Endothelial cell of umbilical vein (primary cell): ENCODE results near the gene PI3. TPM values are rescaled to one million over a fixed set of nuclear protein-coding genes. Genes with fewer than 3 reads are reported as not detected.
A peak's percentile ranks its signal among the peaks of the same experiment; 100 is the strongest.
"Not testable (repeated sequence)": the region's sequence is repeated elsewhere in the genome, so short reads cannot be mapped to it uniquely, and the experiment has no call there.

ENCODE experiments used
- BruUV-seq: library from RNA; stranded (reverse); fragments of 400-500 nt; replicated peaks from 2 replicates; lab custom pipeline; 2021; lab: Mats Ljungman, UMichigan
- CTCF ChIA-PET: fragments of 300-600, 350-600 bp; sonication (Branson Sonifier 250); formaldehyde crosslinking; loops from one replicate; lab custom pipeline; 2021; ENCODE audit warnings: antibody characterized with exemption, inconsistent platforms; lab: Charles Lee
- POLR2A ChIA-PET: fragments of 300-600, 350-600 bp; sonication (Branson Sonifier 250); formaldehyde crosslinking; loops from one replicate; lab custom pipeline; 2021; ENCODE audit warnings: antibody characterized with exemption, inconsistent platforms; lab: Charles Lee
- DNase-seq: peaks from one replicate; pipeline ENCODE4 v3.0.0-alpha.2; 2011; ENCODE audit warnings: low read depth, low spot score
- FAIRE-seq: peaks from 2 replicates; lab custom pipeline; 2011; peaks lifted over from hg19 to GRCh38; lab: Jason Lieb, UNC
- H2AFZ ChIP-seq: 2 replicates; pipeline ENCODE4 v1.6.0; 2012; ENCODE audit warnings: low read depth, low read length, control low read depth, inconsistent platforms
- H3K27ac ChIP-seq: 2 replicates; pipeline ENCODE4 v1.5.1; 2011; ENCODE audit warnings: low read depth, mild to moderate bottlenecking, control low read depth, low read length, moderate library complexity; ENCODE audit not compliant: insufficient read depth
- H3K27me3 ChIP-seq, 2 experiments: 2 replicates each; pipeline versions ENCODE4 v1.6.0 to v1.6.1; 2011; ENCODE audit warnings: low read length in 2 of 2, mixed read lengths in 1 of 2; ENCODE audit not compliant: control insufficient read depth in 2 of 2, insufficient read depth in 2 of 2
- H3K36me3 ChIP-seq, 2 experiments: 2 replicates in 1 of 2; 3 replicates in 1 of 2; pipeline ENCODE4 v1.5.1; 2011; ENCODE audit warnings: low read length in 2 of 2, mild to moderate bottlenecking in 1 of 2, moderate library complexity in 1 of 2; ENCODE audit not compliant: control insufficient read depth in 2 of 2, insufficient read depth in 2 of 2; ENCODE audit errors: extremely low read depth in 1 of 2
- H3K4me1 ChIP-seq: 3 replicates; pipeline ENCODE4 v1.5.1; 2011; ENCODE audit warnings: mild to moderate bottlenecking, low read length; ENCODE audit not compliant: control insufficient read depth, insufficient read depth; ENCODE audit errors: extremely low read depth
- H3K4me2 ChIP-seq: 2 replicates; pipeline ENCODE4 v1.6.1; 2011; ENCODE audit warnings: low read length, control low read depth, mixed read lengths; ENCODE audit not compliant: insufficient read depth
- H3K4me3 ChIP-seq, 3 experiments: fragments of 200-600 bp in 1 of 3; sonication (generic), shearing (Covaris generic) in 1 of 3; replicated peaks in 1 of 3; 2 replicates each; pipeline ENCODE4 v1.5.1; 2011 to 2016; ENCODE audit warnings: control low read depth in 3 of 3, low read length in 3 of 3, mild to moderate bottlenecking in 2 of 3, inconsistent platforms in 1 of 3, low read depth in 1 of 3, moderate library complexity in 1 of 3; ENCODE audit not compliant: insufficient read depth in 1 of 3
- H3K79me2 ChIP-seq: 2 replicates; pipeline ENCODE4 v1.6.0; 2012; ENCODE audit warnings: low read length, inconsistent platforms; ENCODE audit not compliant: control insufficient read depth, insufficient read depth
- H3K9ac ChIP-seq: replicated peaks from 2 replicates; pipeline ENCODE3; 2011; ENCODE audit warnings: low read length, control low read depth; ENCODE audit not compliant: insufficient read depth; ENCODE audit errors: extremely low read depth
- H3K9me1 ChIP-seq: replicated peaks from 3 replicates; pipeline ENCODE4 v1.6.0; 2011; ENCODE audit warnings: mild to moderate bottlenecking, low read length; ENCODE audit not compliant: control insufficient read depth, insufficient read depth; ENCODE audit errors: extremely low read depth
- H3K9me3 ChIP-seq: replicated peaks from 2 replicates; pipeline ENCODE4 v1.5.1; 2012; ENCODE audit warnings: low read length, inconsistent platforms; ENCODE audit not compliant: control insufficient read depth, insufficient read depth
- H4K20me1 ChIP-seq: replicated peaks from 2 replicates; pipeline ENCODE3; 2011; ENCODE audit warnings: mild to moderate bottlenecking, low read length; ENCODE audit not compliant: control insufficient read depth, insufficient read depth; ENCODE audit errors: extremely low read depth
- EZH2 ChIP-seq: IDR thresholded peaks from 2 replicates; pipeline ENCODE4 v1.6.1; 2012; ENCODE audit warnings: borderline replicate concordance, low read depth, mild to moderate bottlenecking, moderate library complexity, low read length, inconsistent platforms; ENCODE audit not compliant: severe bottlenecking
- GATA2 ChIP-seq: IDR thresholded peaks from 2 replicates; pipeline ENCODE4 v1.7.0; 2011; ENCODE audit warnings: low read depth, mild to moderate bottlenecking, moderate library complexity, mixed read lengths, low read length; ENCODE audit not compliant: insufficient read length, insufficient read depth
- POLR2A ChIP-seq: IDR thresholded peaks from 2 replicates; pipeline ENCODE4 v1.6.1; 2012; ENCODE audit warnings: low read depth, mild to moderate bottlenecking, control low read depth, low read length
- POLR2AphosphoS5 ChIP-seq: IDR thresholded peaks from 2 replicates; pipeline ENCODE4 v1.6.1; 2012; ENCODE audit warnings: low read depth, mild to moderate bottlenecking, control low read depth, low read length, moderate library complexity; ENCODE audit not compliant: insufficient read depth
- dilution Hi-C: fragments of 300-500 bp; cut with MboI; formaldehyde crosslinking; loops from one replicate; pipeline ENCODE4 v1.15.0; 2019; ENCODE audit warnings: low sequenced_read_pairs; ENCODE audit not compliant: extremely low pct_ligation_motif_present
- intact Hi-C: fragments of 100-400 bp; cut with micrococcal nuclease; formaldehyde crosslinking; loops from one replicate; pipeline ENCODE4 v1.10.0; 2022
- polyA plus RNA-seq, 4 experiments: library from polyadenylated mRNA; depleted of rRNA in 3 of 4; stranded (reverse) in 3 of 4; unstranded in 1 of 4; fragments of >200 nt; gene quantifications; 2 replicates each; pipeline versions ENCODE4 v1.2.1 to v1.2.3, GENCODE V29; 2011 to 2012; ENCODE audit warnings: missing spikeins in 1 of 4
- total RNA-seq: library from RNA; stranded (reverse); gene quantifications from 2 replicates; pipeline ENCODE4 v1.2.3, GENCODE V29; 2021
- TF ChIP-seq, protein P1 (sequence below): IDR thresholded peaks from 2 replicates; pipeline ENCODE4 v1.6.1; 2011; ENCODE audit not compliant: insufficient read depth, insufficient read length
- TF ChIP-seq, protein P2 (sequence below), 2 donors: IDR thresholded peaks; 1 replicate in 1 of 2; 2 replicates in 1 of 2; pipeline ENCODE4 v1.5.1; 2011; ENCODE audit warnings: low read length in 2 of 2, mild to moderate bottlenecking in 2 of 2, moderate library complexity in 2 of 2, control low read depth in 1 of 2, inconsistent platforms in 1 of 2, low read depth in 1 of 2; ENCODE audit not compliant: insufficient read depth in 1 of 2; ENCODE audit errors: extremely low read depth in 1 of 2

The PI3 gene
- total and polyA plus RNA-seq, 2 donors (not counting 3 experiments of a cell fraction or from before 2014, with no cell fraction given), result not detected

DNA sequence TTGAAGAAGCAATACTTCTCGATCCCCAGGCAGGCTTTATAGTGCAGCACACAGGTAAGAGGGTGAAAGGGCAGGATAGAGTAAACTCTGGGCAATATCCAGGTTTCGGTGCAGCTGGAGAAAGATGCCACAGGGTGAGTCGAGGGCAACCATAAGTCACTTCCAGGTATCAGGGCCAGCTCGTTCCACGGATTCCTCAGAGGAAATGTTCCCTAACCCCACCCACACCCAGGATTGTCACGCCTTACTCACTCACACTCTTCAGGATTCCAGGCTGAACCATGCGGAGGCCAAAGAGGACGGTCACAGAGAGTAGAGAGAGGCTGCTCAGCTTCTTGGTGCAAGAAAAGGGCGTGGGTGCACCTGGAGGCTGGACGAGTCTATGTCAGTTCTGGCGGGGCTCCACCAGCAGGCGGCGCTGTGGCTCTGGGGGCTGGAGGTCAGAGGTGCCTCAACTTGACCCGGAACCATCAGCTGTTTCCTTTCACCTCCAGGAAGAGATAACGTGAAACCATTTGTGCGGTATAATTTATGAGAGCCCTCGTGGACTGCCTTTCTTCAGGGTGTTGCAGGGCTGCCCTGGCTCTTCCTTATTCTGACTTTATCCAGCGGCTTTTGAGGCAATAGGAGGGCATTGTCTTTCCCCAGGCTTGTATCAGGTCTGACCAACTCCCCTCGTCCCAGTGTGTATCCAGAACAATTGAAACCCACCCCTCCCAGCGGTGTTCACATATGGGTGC is 36.0 kb upstream of the PI3 start:
- Histone ChIP-seq H3K9me1 (no peaks in the 10 kb centered on the region), H3K27me3 (peaks cover 11 to 12% of the 10 kb centered on the region in 2 experiments), H2AFZ (no peak overlapping the region), H3K4me3 (no peak overlapping the region), H3K4me2 (no peak overlapping the region), H3K27ac (no peak overlapping the region), H3K4me1 (no peaks in the 10 kb centered on the region), H3K9ac (no peak overlapping the region), H3K79me2 (no peaks in the 10 kb centered on the region), H3K9me3 (no peaks in the 10 kb centered on the region), H4K20me1 (no peaks in the 10 kb centered on the region), H3K36me3 (no peaks in the 10 kb centered on the region)
- no TSS peak for BruUV-seq
- FAIRE-seq (no peak), DNase-seq (peak; percentile 4)
- intact Hi-C loops (loop anchor here (1.0 kb wide), 1 partner anchor 153 kb away; no protein-coding TSS in a partner anchor), dilution Hi-C loops (no loop called here)
- TF ChIP-seq, protein P1, sequence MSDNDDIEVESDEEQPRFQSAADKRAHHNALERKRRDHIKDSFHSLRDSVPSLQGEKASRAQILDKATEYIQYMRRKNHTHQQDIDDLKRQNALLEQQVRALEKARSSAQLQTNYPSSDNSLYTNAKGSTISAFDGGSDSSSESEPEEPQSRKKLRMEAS, result no peak
- TF ChIP-seq POLR2A, result no peak
- no peak for TF ChIP-seq GATA2
- TF ChIP-seq, protein P2, sequence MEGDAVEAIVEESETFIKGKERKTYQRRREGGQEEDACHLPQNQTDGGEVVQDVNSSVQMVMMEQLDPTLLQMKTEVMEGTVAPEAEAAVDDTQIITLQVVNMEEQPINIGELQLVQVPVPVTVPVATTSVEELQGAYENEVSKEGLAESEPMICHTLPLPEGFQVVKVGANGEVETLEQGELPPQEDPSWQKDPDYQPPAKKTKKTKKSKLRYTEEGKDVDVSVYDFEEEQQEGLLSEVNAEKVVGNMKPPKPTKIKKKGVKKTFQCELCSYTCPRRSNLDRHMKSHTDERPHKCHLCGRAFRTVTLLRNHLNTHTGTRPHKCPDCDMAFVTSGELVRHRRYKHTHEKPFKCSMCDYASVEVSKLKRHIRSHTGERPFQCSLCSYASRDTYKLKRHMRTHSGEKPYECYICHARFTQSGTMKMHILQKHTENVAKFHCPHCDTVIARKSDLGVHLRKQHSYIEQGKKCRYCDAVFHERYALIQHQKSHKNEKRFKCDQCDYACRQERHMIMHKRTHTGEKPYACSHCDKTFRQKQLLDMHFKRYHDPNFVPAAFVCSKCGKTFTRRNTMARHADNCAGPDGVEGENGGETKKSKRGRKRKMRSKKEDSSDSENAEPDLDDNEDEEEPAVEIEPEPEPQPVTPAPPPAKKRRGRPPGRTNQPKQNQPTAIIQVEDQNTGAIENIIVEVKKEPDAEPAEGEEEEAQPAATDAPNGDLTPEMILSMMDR (IDR thresholded peaks at IDR 0.05; ENCODE audit: extremely low read depth in 1 of 2, insufficient read depth in 1 of 2, low read depth in 1 of 2, low read length in 2 of 2), result peak; percentile 69 to 70
- no peak for TF ChIP-seq POLR2AphosphoS5
- no peak for TF ChIP-seq EZH2
- ChIA-PET CTCF (interaction anchor here (0.6 to 2.7 kb wide), 15 partner anchors 8 to 632 kb away, joined by 3 to 25 read pairs (median 5); no protein-coding TSS in a partner anchor), POLR2A (no interaction called here)

DNA sequence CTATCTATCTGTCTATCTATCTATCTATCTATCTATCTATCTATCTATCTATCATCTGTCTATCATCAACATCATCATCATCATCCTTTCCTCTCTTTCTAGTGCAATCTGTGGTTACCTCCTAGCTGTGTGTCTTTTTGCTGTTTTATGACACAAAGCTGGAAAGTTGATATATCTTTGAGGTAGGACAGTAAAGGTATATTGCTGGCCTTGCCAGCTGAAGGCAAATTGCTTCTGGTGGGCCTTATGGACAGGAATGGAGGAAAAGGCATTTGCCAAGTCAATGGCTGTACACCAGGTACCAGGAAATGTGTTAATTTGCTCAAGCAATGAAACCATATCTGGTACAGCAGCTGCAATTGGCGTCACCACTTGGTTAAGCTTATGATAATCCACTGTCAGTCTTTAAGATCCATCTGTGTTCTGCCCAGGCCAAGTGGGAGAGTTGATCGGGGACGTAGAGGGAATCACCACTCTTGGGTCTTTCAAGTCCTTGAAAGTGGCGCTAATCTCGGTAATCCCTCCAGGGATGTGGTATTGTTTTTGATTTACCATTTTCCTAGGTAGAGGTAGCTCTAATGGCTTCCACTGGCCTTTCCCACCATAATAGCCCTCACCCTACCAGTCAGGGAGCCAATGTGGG is 34.8 kb upstream of the PI3 start:
- H3K27ac ChIP-seq, BruUV-seq, POLR2A ChIA-PET, H3K4me3 ChIP-seq, H3K4me1 ChIP-seq, DNase-seq, H3K9me3 ChIP-seq, H3K9me1 ChIP-seq, H3K79me2 ChIP-seq, H3K4me2 ChIP-seq, H2AFZ ChIP-seq, H4K20me1 ChIP-seq, H3K9ac ChIP-seq, dilution Hi-C loops, FAIRE-seq, H3K36me3 ChIP-seq: not testable (repeated sequence)
- H3K27me3 ChIP-seq, result peaks cover 8 to 11% of the 10 kb centered on the region in 2 experiments
- intact Hi-C loops, result loop anchor here (1.0 kb wide), 1 partner anchor 151 kb away; no protein-coding TSS in a partner anchor
- CTCF ChIA-PET, result interaction anchor here (1.1 to 2.7 kb wide), 12 partner anchors 10 to 154 kb away, joined by 3 to 25 read pairs (median 6); no protein-coding TSS in a partner anchor
